ENCODE results near the gene DCLK1. TPM values are rescaled to one million over a fixed set of nuclear protein-coding genes. Genes with fewer than 3 reads are reported as not detected.

Gene DCLK1
- total RNA-seq, 1 experiment from 2014 or later: 1.4 TPM

DNA sequence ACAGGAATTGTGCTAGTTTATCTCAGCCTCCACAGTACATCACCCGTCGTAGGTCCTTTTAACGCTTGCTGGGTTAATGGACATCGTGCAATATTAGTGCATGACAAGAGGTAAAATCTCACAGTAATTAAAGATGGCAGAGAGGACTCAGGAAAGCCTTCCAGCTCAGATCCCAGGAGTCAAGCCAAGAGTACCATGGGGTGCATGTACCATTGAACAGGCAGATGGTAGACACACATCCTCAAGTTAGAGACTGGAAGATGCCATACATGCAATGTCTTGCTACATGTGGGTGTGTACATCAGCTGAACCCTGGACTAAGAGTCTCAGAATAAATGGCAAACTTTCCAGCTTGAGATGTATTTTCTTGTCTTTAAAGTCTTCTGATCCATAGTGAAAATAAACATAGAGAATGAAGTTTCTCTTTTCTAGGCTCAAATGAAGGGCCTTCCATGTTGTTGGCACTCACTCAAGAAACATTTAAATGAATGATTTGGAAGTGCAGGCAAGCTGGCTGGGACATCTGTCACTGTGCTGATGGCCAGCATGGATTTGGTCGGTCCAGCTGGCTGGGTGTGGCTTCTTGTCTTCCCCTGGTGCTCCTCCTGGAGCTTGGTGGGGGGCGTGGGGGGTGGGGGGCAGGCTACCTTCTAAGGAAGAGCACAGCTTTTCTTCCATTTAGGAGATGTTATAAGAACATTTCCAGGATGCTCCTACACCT lies 363.8 kb downstream of the DCLK1 start:
- Histone ChIP-seq H3K27ac (no peak overlapping the region), H3K9me2 (ENCODE audit: insufficient read depth) (no peaks in the 10 kb centered on the region), H3K36me3 (ENCODE audit: low read depth) (no peaks in the 10 kb centered on the region), H3K9me3 (ENCODE audit: insufficient read depth, low read depth) (no peaks in the 10 kb centered on the region), H3K4me2 (no peak overlapping the region), H3K27me3 (ENCODE audit: insufficient read depth, low read depth) (no peaks in the 10 kb centered on the region), H3F3A (ENCODE audit: insufficient read depth, low read depth) (peaks cover 12% of the 10 kb centered on the region; the same call in 1 of the 2 replicates), H3K4me1 (replicated peaks; ENCODE audit: insufficient read depth) (peaks cover 34% of the 10 kb centered on the region), H2AFZ (no peak overlapping the region), H3K79me2 (ENCODE audit: low read depth) (no peaks in the 10 kb centered on the region), H3K4me3 (no peak overlapping the region), H4K20me1 (ENCODE audit: insufficient read depth) (no peaks in the 10 kb centered on the region)
- BruUV-seq (replicated peaks): no TSS peak
- POLR2A ChIA-PET (ENCODE audit: unreplicated experiment): no interaction called here
- TF ChIP-seq, protein P1, sequence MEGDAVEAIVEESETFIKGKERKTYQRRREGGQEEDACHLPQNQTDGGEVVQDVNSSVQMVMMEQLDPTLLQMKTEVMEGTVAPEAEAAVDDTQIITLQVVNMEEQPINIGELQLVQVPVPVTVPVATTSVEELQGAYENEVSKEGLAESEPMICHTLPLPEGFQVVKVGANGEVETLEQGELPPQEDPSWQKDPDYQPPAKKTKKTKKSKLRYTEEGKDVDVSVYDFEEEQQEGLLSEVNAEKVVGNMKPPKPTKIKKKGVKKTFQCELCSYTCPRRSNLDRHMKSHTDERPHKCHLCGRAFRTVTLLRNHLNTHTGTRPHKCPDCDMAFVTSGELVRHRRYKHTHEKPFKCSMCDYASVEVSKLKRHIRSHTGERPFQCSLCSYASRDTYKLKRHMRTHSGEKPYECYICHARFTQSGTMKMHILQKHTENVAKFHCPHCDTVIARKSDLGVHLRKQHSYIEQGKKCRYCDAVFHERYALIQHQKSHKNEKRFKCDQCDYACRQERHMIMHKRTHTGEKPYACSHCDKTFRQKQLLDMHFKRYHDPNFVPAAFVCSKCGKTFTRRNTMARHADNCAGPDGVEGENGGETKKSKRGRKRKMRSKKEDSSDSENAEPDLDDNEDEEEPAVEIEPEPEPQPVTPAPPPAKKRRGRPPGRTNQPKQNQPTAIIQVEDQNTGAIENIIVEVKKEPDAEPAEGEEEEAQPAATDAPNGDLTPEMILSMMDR (conservative IDR thresholded peaks at IDR 0.05): no peak
- no peak for TF ChIP-seq EZH2 (IDR thresholded peaks at IDR 0.05; ENCODE audit: low read depth)
- DNase-seq: no peak
- CTCF ChIA-PET: no interaction called here
- intact Hi-C loops (cut with micrococcal nuclease; ENCODE audit: unreplicated experiment): no loop called here

DNA sequence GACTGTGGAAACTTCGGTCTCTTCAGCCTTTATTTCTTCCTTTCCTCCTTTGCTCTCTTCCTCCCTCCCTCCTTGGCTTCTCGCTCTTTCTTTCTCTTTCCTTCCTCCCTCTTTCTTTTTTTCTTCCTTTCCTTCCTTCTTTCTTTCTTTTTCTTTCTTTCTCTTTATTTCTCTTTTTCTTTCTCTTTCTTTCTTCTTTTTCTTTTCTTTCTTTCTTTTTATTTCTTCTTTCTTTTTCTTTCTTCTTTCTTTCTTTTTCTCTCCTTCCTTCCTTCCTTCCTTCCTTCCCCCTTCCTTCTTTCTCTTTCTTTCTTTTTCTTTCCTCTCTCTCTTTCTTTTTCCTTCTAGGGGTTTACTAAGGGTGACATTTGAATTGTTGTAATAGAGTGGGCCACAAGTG lies 364.5 kb downstream of the DCLK1 start:
- intact Hi-C loops (cut with micrococcal nuclease; ENCODE audit: unreplicated experiment): no loop called here
- H3F3A ChIP-seq (ENCODE audit: insufficient read depth, low read depth): peaks cover 6% of the 10 kb centered on the region; the same call in 1 of the 2 replicates
- no peak overlapping the region for H2AFZ ChIP-seq
- CTCF ChIA-PET: no interaction called here
- H3K79me2 ChIP-seq (ENCODE audit: low read depth): no peaks in the 10 kb centered on the region
- no peaks in the 10 kb centered on the region for H3K9me2 ChIP-seq (ENCODE audit: insufficient read depth)
- no peak for DNase-seq
- no peak overlapping the region for H3K4me3 ChIP-seq
- H3K27ac ChIP-seq: no peak overlapping the region
- H3K27me3 ChIP-seq (ENCODE audit: insufficient read depth, low read depth): no peaks in the 10 kb centered on the region
- H3K4me2 ChIP-seq: no peak overlapping the region
- POLR2A ChIA-PET (ENCODE audit: unreplicated experiment): no interaction called here
- TF ChIP-seq, protein P1 (conservative IDR thresholded peaks at IDR 0.05): no peak
- H4K20me1 ChIP-seq (ENCODE audit: insufficient read depth): no peaks in the 10 kb centered on the region
- H3K4me1 ChIP-seq (replicated peaks; ENCODE audit: insufficient read depth): peaks cover 26% of the 10 kb centered on the region
- no TSS peak for BruUV-seq (replicated peaks)
- no peaks in the 10 kb centered on the region for H3K9me3 ChIP-seq (ENCODE audit: insufficient read depth, low read depth)
- no peaks in the 10 kb centered on the region for H3K36me3 ChIP-seq (ENCODE audit: low read depth)

DNA sequence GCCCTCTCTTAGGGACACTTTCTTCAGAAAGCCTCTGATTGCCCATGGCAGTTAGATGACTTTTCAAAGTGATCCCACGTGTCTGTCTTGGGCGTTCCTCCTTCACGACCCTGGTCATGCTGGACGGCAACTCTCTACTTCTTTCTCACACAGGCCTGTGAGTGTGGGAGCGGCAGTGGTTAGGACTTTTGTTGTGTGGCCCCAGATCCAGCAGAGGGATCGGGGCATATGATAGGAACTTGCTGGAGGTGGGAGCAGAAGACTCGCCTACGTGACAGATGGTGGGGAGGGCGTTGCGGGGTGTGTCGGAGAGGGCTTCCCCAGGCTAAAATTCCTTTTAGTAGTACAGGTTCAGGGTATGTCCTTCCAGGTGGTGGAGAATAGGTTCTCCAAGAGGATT lies 365.2 kb downstream of the DCLK1 start:
- Histone ChIP-seq H2AFZ (no peak overlapping the region), H3K27me3 (ENCODE audit: insufficient read depth, low read depth) (no peaks in the 10 kb centered on the region), H3K27ac (no peak overlapping the region), H3K4me1 (replicated peaks; ENCODE audit: insufficient read depth) (peaks cover 20% of the 10 kb centered on the region), H3K4me2 (no peak overlapping the region), H3K9me3 (ENCODE audit: insufficient read depth, low read depth) (no peaks in the 10 kb centered on the region), H3K9me2 (ENCODE audit: insufficient read depth) (no peaks in the 10 kb centered on the region), H3K4me3 (no peak overlapping the region), H4K20me1 (ENCODE audit: insufficient read depth) (no peaks in the 10 kb centered on the region), H3F3A (ENCODE audit: insufficient read depth, low read depth) (no peaks in the 10 kb centered on the region), H3K36me3 (ENCODE audit: low read depth) (no peaks in the 10 kb centered on the region), H3K79me2 (ENCODE audit: low read depth) (no peaks in the 10 kb centered on the region)
- no peak for DNase-seq
- no TSS peak for BruUV-seq (replicated peaks)
- ChIA-PET POLR2A (ENCODE audit: unreplicated experiment) (interaction anchor here (0.6 kb wide), 1 partner anchor 587 kb away, joined by 5 read pairs; no protein-coding TSS in a partner anchor), CTCF (no interaction called here)
- TF ChIP-seq, protein P1 (conservative IDR thresholded peaks at IDR 0.05): no peak
- no peak for TF ChIP-seq EZH2 (IDR thresholded peaks at IDR 0.05; ENCODE audit: low read depth)
- intact Hi-C loops (cut with micrococcal nuclease; ENCODE audit: unreplicated experiment): no loop called here
